ENCODE results near the gene PNCK.

- TF ChIP-seq REST (IDR thresholded peaks at IDR 0.05; ENCODE audit: unreplicated experiment) (no peak), CTCF (conservative IDR thresholded peaks at IDR 0.05; ENCODE audit: low read depth in 2 of 2) (no peak), EZH2 (IDR thresholded peaks at IDR 0.05; ENCODE audit: low read depth, unreplicated experiment) (no peak), POLR2AphosphoS5 (IDR thresholded peaks at IDR 0.05; ENCODE audit: low read depth) (no peak)
These were observed 45.6 kb upstream of the PNCK start for GRCh38 chrX:153719238-153719637.

All from GM23338 (cell line).